HG03520 (cell line): ENCODE measurements around the gene VEGFC.

Experiments used
- ATAC-seq: cut with Tn5 transposase; IDR thresholded peaks from one replicate; pipeline ENCODE4 v1.9.1; 2021; ENCODE audit warnings: mild to moderate bottlenecking, moderate library complexity; ENCODE audit not compliant: unreplicated experiment

The VEGFC gene

GRCh38 chr4:176799653-176800052 lies 6.9 kb upstream of the VEGFC start:
- no peak for ATAC-seq

GRCh38 chr4:176798540-176798939 lies 5.8 kb upstream of the VEGFC start:
- no peak for ATAC-seq

- no peak for ATAC-seq
Measured at GRCh38 chr4:176795441-176795840, 2.7 kb upstream of the VEGFC start.

GRCh38 chr4:176794651-176795050 lies 1.9 kb upstream of the VEGFC start:
- no peak for ATAC-seq

GRCh38 chr4:176794151-176794550 lies 1.4 kb upstream of the VEGFC start:
- no peak for ATAC-seq

- no peak for ATAC-seq
Measured at GRCh38 chr4:176793060-176793605, 411 bp upstream of the VEGFC start.

- ATAC-seq = no peak
Measured at GRCh38 chr4:176791591-176792325, 964 bp downstream of the VEGFC start.

GRCh38 chr4:176790398-176790797 lies 2.3 kb downstream of the VEGFC start:
- ATAC-seq = no peak

GRCh38 chr4:176789955-176790354 lies 2.8 kb downstream of the VEGFC start:
- peak; percentile 75 for ATAC-seq

- no peak for ATAC-seq
Measured at GRCh38 chr4:176788971-176789370, 3.8 kb downstream of the VEGFC start.

- ATAC-seq = no peak
Measured at GRCh38 chr4:176788248-176788647, 4.5 kb downstream of the VEGFC start.

GRCh38 chr4:176784816-176785215 lies 7.9 kb downstream of the VEGFC start:
- ATAC-seq = no peak

- no peak for ATAC-seq
Measured at GRCh38 chr4:176782794-176783193, 9.9 kb downstream of the VEGFC start.

- no peak for ATAC-seq
Measured at GRCh38 chr4:176782191-176782590, 10.5 kb downstream of the VEGFC start.

- no peak for ATAC-seq
Measured at GRCh38 chr4:176781739-176782100, 11.0 kb downstream of the VEGFC start.

GRCh38 chr4:176780995-176781738 lies 11.6 kb downstream of the VEGFC start:
- no peak for ATAC-seq

GRCh38 chr4:176779421-176779820 lies 13.3 kb downstream of the VEGFC start:
- no peak for ATAC-seq

GRCh38 chr4:176778491-176778890 lies 14.2 kb downstream of the VEGFC start:
- ATAC-seq = no peak

GRCh38 chr4:176778063-176778462 lies 14.7 kb downstream of the VEGFC start:
- no peak for ATAC-seq

GRCh38 chr4:176775338-176775737 lies 17.4 kb downstream of the VEGFC start:
- no peak for ATAC-seq

- no peak for ATAC-seq
Measured at GRCh38 chr4:176774852-176775251, 17.9 kb downstream of the VEGFC start.

GRCh38 chr4:176769514-176769913 lies 23.2 kb downstream of the VEGFC start:
- no peak for ATAC-seq
